CD4-positive, alpha-beta T cell treated with Interleukin-2 at 100 ng/mL for 4 hours (primary cell): ENCODE data around the gene ARSB.

Experiments
- DNase-seq: peaks from one replicate; pipeline ENCODE4 v3.0.0-alpha.2; 2020; ENCODE audit warnings: low spot score

ARSB gene

DNA sequence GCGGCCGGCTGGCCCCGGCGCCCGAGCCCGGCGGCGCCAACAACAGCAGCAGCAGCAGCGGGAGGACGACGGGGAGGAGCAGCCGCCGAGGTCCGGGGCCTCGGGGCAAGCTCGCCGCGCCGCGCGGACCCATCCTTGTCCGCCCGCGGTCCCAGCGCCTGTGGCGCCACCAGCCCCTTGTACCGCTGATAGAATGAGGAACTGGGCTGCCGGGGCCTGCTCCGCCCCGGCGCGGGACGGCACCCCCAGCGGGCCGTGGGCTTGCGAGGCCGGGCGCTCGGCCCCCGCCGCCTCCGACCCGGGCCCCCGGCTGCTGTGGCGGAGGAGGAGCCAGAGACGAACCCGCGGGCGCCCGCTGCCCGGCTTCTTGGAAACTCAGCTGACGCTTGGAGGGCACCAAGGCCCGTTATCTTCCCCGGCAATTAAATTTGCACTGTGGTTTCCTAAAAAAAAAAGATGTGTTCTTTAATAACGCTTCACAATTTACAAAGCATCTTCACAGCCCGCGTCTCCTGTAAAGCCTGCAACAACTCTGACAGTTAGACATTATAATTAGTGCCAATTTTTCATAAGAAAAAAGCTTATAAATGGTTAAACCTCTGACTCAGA, at the start of gene ARSB:
Gene ARSB (minus strand): TSS at position 195 of the 609 bp plus-strand sequence. CDS start 62 bp downstream, at position 133.
- DNase-seq: peak; percentile 51

DNA sequence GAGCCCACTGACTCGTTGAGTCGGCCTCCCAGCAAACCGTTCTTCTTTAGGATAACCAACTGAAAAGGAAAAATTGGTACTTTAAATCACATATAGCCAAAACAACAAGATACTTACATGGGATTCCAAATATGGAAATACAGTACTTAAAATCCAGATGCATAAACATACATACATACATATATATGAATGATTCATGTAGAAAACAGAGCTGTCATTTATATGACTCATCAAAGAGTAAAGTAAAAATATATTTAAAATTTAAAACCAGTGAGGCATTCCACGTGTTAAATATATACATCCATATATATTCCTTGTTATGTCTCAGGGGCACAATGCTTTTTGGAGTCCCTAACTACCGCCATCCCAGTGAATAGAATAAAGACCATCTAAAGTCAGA, 47.7 kb upstream of the ARSB start:
- DNase-seq: no peak

GRCh38 chr5:79032031-79032695, 47.1 kb upstream of the ARSB start:
- no peak for DNase-seq

DNA sequence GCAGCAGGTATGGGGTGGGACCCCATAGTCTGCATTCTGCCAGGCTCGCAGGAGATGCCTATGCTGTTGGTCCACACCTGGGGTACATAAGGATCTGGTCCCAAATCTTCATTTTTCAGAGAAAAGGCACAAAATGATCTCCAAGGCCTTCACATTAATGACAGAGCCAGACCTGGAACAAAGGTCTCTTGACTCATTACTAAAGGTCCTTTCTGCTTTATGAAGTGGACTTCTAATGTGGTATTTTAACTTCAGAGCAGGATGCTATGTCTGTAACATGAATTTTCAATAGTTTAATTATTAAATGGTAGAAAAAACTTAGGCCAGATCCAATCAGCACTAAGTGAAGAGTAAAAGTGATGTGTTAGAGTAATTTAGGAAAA, 46.4 kb upstream of the ARSB start:
- no peak for DNase-seq

DNA sequence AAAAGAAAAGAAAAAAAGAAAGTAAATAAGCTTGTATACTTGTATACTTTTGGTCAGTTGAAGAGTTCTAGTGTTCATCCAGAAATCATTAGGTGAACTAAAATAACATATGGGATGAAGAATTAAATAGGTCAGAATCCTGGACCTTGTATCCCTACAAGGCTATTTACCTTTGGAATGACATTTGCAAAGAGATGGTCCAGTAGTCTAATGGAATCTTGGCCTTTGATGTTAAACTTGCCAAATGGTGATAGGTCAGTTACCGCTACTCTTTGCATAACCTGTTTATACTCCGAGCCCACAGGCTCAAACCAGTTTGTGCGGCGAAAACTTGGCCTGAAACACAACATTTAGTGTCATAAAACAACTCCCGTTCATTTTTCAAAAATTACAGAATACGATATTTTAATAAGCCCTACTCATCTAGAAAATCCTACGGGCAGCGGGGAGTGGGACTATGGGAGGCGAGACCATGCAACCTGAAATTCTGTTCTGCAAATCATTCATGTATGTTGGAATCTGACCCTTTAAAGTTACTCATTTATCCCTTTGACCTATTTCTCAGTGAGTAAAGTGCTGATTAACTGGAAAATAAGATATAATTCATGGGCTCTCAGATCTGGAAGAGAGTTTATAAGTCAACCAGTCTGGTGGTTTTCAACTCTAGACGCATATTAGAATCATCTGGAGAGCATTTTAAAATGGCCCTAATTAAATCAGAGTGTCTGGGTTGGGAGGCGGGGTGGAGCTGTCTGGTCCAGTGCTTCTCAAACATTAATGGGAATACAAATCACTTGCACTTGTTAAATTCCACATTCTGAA, 45.8 kb upstream of the ARSB start:
- DNase-seq: no peak

DNA sequence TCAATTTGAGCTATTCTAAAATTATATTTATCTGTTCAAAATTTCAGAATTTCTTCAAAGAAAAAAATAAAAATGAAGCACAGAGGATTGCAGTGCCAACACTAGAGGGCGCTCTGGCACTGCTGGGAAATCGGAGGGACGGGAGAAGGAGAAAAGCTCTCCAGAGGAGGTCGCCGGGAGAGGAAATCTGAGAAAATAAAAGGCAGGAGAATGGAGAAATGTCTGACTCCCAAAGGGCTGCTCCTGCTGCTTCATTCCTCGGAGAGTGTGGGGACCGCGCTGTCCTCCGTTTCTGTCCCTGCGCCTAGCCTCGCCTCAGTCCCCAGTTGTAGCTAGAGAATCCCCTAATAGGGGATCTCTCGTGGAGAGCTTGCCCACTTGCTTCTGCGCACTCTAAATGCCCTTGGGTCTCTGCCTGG, 40.0 kb upstream of the ARSB start:
- DNase-seq: peak; percentile 46

DNA sequence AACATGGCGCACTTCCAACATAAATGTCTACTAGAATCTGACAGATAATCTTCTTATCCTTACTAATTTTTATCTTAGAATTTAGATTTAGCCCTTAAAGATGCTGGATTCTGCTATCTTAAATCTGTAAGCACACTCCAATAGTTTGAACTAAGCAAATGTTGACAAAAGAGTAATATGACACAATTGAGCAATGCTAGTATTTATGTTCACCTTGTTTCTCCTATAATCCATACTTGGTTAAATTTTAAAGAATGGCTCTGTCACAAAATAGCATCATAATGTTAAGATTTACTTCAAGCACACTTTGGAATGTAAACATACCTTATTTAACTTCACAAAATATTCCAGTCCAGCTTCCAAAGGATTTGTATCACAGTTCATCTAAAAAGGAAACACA, 38.8 kb upstream of the ARSB start:
- DNase-seq: no peak

GRCh38 chr5:79023348-79023747, 38.2 kb upstream of the ARSB start:
- no peak for DNase-seq

GRCh38 chr5:79022771-79023170, 37.7 kb upstream of the ARSB start:
- DNase-seq: no peak

- no peak for DNase-seq
Measured at GRCh38 chr5:79021753-79022152, 36.6 kb upstream of the ARSB start.

GRCh38 chr5:79020861-79021561, 35.9 kb upstream of the ARSB start:
- DNase-seq: peak; percentile 41

GRCh38 chr5:79014631-79015030, 29.5 kb upstream of the ARSB start:
- DNase-seq: no peak

DNA sequence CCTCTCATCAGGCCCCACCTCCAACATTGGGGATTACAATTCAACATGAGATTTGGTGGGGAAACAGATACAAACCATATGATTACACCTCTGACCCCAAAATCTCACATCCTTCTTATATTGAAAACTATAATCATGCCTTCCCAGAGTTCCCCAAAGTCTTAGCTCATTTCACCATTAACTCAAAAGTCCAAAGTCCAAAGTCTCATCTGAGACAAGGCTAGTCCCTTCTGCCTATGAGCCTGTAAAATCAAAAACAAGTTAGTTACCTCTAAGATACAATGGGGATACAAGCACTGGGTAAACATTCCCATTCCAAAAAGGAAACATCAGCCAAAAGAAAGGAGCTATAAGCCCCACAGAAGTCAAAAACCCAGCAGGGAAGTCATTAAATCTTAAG, 26.8 kb upstream of the ARSB start:
- DNase-seq: no peak

DNA sequence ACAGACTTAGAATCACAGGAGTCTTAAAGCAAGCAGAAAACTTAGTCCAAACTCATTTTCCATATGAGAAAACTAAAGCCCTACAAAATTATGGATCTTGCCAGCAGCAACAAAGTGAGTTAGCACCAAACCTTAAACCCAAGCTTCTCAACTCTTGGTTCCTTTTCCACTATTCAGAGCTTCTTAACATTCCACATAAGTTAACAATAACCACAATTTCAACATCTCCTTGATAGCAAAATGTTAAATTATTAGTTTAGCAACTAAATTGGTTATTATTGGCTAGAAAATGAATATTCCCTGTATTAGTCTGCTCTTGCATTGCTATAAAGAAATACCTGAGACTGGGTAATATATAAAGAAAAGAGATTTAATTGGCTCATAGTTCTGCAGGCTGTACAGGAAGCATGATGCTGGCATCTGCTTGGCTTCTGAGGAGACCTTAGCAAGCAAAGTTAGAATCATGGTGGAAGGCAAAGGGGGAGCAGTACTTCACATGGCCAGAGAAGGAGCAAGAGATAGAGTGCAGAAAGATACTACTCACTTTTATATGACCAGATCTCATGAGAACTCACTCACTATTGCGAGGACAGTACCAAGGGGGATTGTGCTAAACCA, 26.2 kb upstream of the ARSB start:
- DNase-seq: no peak

DNA sequence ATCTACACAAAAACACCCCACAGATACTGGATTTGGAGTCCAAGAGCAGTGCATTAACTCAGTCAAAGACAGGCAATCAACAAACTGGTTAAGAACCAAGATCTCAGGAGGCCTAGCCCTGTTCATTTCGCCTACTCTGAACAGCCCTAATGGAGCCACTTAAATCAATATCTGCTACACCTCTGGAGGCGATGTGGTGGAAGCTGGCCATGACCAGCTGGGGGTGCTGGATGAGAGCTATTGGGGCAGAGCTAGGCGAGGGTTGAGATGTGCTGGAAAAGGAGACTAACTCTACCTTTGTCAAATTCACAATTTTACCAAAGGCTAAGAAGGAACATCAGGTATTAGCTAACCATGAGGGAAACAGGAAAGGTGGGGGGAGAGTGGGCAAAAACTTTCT, 23.3 kb upstream of the ARSB start:
- no peak for DNase-seq

DNA sequence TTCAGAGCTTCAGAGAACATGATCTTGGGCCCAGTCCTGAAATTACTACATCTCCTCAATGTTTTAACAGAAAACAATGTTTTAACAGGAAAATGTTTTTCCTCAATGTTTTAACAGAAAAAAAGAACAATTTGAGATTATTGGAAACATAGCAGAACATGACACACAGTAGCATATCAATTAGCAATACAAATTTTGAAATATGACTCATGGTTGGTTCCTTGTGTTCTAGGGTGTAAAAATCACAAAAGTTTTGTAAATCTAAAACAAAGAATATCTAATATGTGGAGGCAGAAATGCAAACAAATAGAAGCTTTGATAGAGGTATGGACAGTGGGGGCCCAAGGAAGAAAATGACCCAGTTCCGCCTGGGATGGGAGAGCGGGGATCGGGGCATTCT, 22.8 kb upstream of the ARSB start:
- no peak for DNase-seq

DNA sequence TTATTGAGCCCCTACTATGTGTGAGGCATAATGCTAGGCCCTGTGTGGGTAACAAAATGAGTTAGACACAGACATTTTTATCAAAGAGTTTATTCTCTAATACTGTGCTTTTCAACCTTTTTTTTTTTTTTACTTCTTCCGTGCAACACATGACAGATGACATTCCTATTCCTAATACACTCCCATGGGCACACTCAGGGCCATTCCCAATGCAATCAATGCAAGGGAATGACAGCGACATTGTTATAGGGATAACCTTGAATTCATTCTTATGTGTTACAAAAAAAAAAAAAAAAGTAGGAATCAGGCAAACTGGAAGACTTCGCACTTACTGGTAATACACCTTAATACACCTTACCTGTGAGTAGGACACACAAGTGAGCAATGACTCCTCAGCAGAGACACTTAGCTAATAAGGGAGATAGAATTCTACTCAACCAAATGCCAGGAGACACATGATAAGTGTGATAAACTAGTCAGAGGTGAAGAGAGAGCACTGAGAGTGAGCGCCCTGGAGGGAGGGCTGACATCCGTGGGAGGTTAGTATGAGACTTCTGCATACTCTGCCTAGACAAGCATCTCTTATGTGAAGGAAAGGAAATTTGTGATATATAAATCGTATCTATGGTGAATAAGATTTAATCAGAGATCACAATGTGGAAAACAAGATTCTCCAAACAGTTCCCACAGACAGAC, 21.0 kb upstream of the ARSB start:
- DNase-seq: no peak

- DNase-seq: no peak
Measured at GRCh38 chr5:79005151-79005550, 20.0 kb upstream of the ARSB start.

DNA sequence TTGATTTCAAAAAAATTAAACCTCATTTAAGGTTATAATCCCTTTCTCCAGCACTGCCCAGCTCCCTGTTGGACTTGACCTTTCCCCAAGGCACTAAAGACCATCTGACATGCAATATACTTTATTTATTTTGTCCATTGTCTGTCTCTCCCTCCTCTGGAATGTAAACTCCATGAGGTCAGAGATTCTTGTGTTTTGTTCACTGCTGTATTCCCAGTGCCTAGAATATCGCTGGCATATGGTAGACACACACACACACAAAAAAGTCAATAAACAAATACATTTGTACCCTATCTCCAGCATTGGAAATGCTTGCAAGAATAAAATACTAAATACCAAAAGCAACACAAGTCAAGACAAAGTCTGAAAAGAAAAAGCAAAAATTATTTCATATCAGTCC, 17.3 kb upstream of the ARSB start:
- DNase-seq: no peak

DNA sequence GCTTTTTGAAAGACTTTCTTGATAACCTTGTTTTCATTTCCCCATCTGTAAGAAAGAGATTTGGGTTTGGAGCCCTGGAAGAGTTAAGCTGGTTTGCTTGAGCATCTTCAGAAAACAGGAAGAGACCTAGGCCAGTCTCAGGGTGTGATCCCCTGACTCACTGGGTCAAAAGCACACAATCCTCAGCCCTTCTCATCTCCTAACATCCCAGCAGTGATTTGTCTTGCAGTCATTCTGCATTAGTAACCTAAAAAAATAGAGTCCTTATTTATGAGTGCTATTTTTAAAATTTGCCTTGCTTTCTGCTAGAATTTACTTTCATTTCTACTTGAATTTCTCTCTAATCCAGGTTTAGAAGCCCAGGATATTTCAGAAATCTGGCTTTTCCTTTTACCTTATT, 16.4 kb upstream of the ARSB start:
- DNase-seq: no peak

DNA sequence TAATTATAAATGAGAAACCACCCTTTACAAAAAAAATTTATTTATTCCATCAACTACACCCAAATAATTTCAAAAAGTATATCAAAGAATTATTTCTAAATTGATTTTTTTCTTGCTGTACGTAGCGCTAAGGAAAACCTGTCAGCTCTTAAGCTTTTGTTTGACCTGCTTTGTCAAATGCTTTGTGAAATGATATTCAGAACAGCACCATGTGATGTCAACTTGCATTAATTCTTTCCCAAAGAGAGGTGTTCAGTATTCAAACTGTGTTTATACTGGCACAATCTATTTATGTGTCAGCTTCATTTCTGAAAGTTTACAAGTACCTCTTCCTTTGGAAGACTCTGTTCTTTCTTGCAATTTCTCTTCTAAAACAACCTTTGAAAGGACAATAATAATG, 12.0 kb upstream of the ARSB start:
- DNase-seq: no peak
